Panc1 (cell line): ENCODE data around the gene EXOC6B. TPM values are rescaled to one million over a fixed set of nuclear protein-coding genes. Genes with fewer than 3 reads are reported as not detected.
"Not testable (repeated sequence)": the region's sequence is repeated elsewhere in the genome, so short reads cannot be mapped to it uniquely, and the experiment has no call there.

Experiments used
- ATAC-seq: fragments of 200-7000 bp; cut with Tn5 transposase; 2 replicates; pipeline ENCODE4 v1.9.1; 2020; ENCODE audit warnings: mild to moderate bottlenecking, moderate library complexity
- BruUV-seq: library from RNA; stranded (reverse); fragments of 400-500 nt; replicated peaks from 2 replicates; lab custom pipeline; 2021; lab: Mats Ljungman, UMichigan
- CTCF ChIA-PET: fragments of 300-600 bp; sonication (Branson Sonifier 250); formaldehyde crosslinking; loops from one replicate; lab custom pipeline; 2022; ENCODE audit warnings: antibody characterized with exemption; lab: Charles Lee
- POLR2A ChIA-PET: fragments of 300-600 bp; sonication (Branson Sonifier 250); formaldehyde crosslinking; loops from one replicate; lab custom pipeline; 2022; ENCODE audit warnings: antibody characterized with exemption; lab: Charles Lee
- DNase-seq: peaks from one replicate; pipeline ENCODE4 v3.0.0-alpha.2; 2010; ENCODE audit warnings: low read depth, low spot score
- H3K27ac ChIP-seq: 2 replicates; pipeline ENCODE4 v1.5.1; 2011; ENCODE audit warnings: mild to moderate bottlenecking, low read length, inconsistent platforms
- H3K27me3 ChIP-seq: fragments of 200-500 bp; sonication (Bioruptor generic); 2 replicates; pipeline ENCODE4 v1.6.0; 2014; ENCODE audit warnings: low read length, inconsistent platforms; ENCODE audit not compliant: control insufficient read depth, insufficient read depth
- H3K36me3 ChIP-seq: fragments of 200-500 bp; sonication (Bioruptor generic); 2 replicates; pipeline ENCODE4 v1.5.1; 2014; ENCODE audit warnings: inconsistent platforms, mild to moderate bottlenecking, low read length, moderate library complexity; ENCODE audit not compliant: control insufficient read depth, insufficient read depth
- H3K4me1 ChIP-seq: 2 replicates; pipeline ENCODE4 v1.5.1; 2011; ENCODE audit warnings: inconsistent platforms, mild to moderate bottlenecking, low read length, moderate library complexity; ENCODE audit not compliant: control insufficient read depth, insufficient read depth
- H3K4me3 ChIP-seq, 2 experiments: 2 replicates each; pipeline ENCODE4 v1.5.1; 2011 to 2012; ENCODE audit warnings: low read depth in 2 of 2, low read length in 2 of 2, mild to moderate bottlenecking in 2 of 2, inconsistent platforms in 1 of 2, moderate library complexity in 1 of 2
- H3K9me3 ChIP-seq: fragments of 200-500 bp; sonication (Bioruptor generic); 2 replicates; pipeline ENCODE4 v1.5.1; 2014; ENCODE audit warnings: low read depth, mild to moderate bottlenecking, inconsistent platforms, low read length, moderate library complexity; ENCODE audit not compliant: control insufficient read depth, insufficient read depth
- POLR2AphosphoS5 ChIP-seq: IDR thresholded peaks from 2 replicates; pipeline ENCODE4 v1.6.1; 2012; ENCODE audit warnings: mild to moderate bottlenecking, low read depth, low read length, moderate library complexity
- SIN3A ChIP-seq: IDR thresholded peaks from 2 replicates; pipeline ENCODE4 v1.6.1; 2012; ENCODE audit warnings: low read depth, mild to moderate bottlenecking, low read length, moderate library complexity, borderline replicate concordance; ENCODE audit not compliant: insufficient read depth
- TCF7L2 ChIP-seq: IDR thresholded peaks from 2 replicates; pipeline ENCODE4 v1.6.1; 2011; ENCODE audit warnings: mild to moderate bottlenecking, low read depth, low read length, inconsistent platforms
- in situ Hi-C: cut with HindIII; loops from 2 replicates; pipeline ENCODE4 v1.10.0; 2016; ENCODE audit warnings: low sequenced_read_pairs, low pct_unique_long_range_greater_than_20kb
- intact Hi-C: fragments of 100-400 bp; cut with micrococcal nuclease; formaldehyde crosslinking; loops from one replicate; pipeline ENCODE4 v1.10.0; 2022; ENCODE audit not compliant: unreplicated experiment
- total RNA-seq: library from RNA; stranded (reverse); gene quantifications from one replicate; pipeline ENCODE4 v1.2.1, GENCODE V29; 2021; ENCODE audit not compliant: unreplicated experiment
- TF ChIP-seq, protein P1 (sequence below): fragments of 450-650 bp; IDR thresholded peaks from 2 replicates; pipeline ENCODE4 v1.5.1; 2017; ENCODE audit warnings: mild to moderate bottlenecking
- TF ChIP-seq, protein P2 (sequence below), 2 experiments: IDR thresholded peaks; 2 replicates each; pipeline ENCODE4 v1.6.1; 2011 to 2012; ENCODE audit warnings: low read depth in 2 of 2, control low read depth in 1 of 2, low read length in 1 of 2, mild to moderate bottlenecking in 1 of 2, moderate library complexity in 1 of 2; ENCODE audit not compliant: insufficient read depth in 1 of 2

The EXOC6B gene
- total RNA-seq, 1 experiment from 2014 or later: 23.2 TPM

DNA sequence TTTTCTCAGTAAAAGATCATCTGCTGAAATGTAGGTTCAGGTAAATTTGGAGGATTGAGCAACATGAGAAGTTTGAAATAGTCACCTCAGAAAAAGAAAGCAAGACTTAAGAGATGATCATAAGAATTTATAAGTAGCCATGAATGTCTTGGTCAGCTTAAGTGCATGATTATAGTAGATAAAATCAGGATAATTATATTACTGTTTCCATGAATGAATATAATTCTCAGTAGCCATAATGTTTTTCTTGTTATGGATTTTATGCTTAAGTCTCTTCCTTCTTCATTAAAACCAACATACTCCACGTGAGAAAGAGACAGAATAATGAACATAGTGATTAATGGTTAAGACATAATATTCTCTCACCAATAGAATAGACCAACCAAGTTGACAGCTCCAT lies 223.7 kb downstream of the EXOC6B start:
- intact Hi-C loops: loop anchor here (10.0 kb wide), 1 partner anchor 263 kb away; no protein-coding TSS in a partner anchor
- no TSS peak for BruUV-seq

DNA sequence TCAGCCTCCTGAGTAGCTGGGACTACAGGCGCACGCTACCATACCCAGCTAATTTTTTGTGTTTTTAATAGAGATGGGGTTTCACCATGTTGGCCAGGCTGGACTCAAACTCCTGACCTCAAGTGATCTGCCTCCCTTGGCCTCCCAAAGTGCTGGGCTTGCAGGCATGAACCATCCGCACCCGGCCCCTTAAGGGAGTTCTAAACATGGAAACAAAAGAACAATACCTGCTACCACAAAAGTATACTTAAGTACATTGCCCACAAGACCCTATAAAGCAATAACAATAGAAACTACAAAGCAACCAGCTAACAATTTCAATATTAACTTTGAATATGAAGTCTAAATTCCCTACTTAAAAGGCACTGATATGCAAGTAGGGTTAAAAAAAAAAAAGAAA lies 242.0 kb downstream of the EXOC6B start:
- in situ Hi-C loops, H3K4me3 ChIP-seq, intact Hi-C loops, CTCF ChIA-PET, ATAC-seq, H3K27ac ChIP-seq, DNase-seq, H3K4me1 ChIP-seq, H3K36me3 ChIP-seq, BruUV-seq, H3K27me3 ChIP-seq, H3K9me3 ChIP-seq: not testable (repeated sequence)
- POLR2A ChIA-PET: interaction anchor here (0.7 kb wide), 1 partner anchor 121 kb away, joined by 4 read pairs; no protein-coding TSS in a partner anchor

More for the DNA sequence above, 223.7 kb downstream of the EXOC6B start:
- DNase-seq: no peak
- in situ Hi-C loops: no loop called here
- Histone ChIP-seq H3K4me1 (no peaks in the 10 kb centered on the region), H3K9me3 (no peaks in the 10 kb centered on the region), H3K27me3 (no peaks in the 10 kb centered on the region), H3K36me3 (no peaks in the 10 kb centered on the region), H3K27ac (no peak overlapping the region), H3K4me3 (no peak overlapping the region)
- ChIA-PET POLR2A (no interaction called here), CTCF (no interaction called here)
- ATAC-seq: no peak
- TF ChIP-seq, protein P1, sequence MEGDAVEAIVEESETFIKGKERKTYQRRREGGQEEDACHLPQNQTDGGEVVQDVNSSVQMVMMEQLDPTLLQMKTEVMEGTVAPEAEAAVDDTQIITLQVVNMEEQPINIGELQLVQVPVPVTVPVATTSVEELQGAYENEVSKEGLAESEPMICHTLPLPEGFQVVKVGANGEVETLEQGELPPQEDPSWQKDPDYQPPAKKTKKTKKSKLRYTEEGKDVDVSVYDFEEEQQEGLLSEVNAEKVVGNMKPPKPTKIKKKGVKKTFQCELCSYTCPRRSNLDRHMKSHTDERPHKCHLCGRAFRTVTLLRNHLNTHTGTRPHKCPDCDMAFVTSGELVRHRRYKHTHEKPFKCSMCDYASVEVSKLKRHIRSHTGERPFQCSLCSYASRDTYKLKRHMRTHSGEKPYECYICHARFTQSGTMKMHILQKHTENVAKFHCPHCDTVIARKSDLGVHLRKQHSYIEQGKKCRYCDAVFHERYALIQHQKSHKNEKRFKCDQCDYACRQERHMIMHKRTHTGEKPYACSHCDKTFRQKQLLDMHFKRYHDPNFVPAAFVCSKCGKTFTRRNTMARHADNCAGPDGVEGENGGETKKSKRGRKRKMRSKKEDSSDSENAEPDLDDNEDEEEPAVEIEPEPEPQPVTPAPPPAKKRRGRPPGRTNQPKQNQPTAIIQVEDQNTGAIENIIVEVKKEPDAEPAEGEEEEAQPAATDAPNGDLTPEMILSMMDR: no peak
- TF ChIP-seq, protein P2, sequence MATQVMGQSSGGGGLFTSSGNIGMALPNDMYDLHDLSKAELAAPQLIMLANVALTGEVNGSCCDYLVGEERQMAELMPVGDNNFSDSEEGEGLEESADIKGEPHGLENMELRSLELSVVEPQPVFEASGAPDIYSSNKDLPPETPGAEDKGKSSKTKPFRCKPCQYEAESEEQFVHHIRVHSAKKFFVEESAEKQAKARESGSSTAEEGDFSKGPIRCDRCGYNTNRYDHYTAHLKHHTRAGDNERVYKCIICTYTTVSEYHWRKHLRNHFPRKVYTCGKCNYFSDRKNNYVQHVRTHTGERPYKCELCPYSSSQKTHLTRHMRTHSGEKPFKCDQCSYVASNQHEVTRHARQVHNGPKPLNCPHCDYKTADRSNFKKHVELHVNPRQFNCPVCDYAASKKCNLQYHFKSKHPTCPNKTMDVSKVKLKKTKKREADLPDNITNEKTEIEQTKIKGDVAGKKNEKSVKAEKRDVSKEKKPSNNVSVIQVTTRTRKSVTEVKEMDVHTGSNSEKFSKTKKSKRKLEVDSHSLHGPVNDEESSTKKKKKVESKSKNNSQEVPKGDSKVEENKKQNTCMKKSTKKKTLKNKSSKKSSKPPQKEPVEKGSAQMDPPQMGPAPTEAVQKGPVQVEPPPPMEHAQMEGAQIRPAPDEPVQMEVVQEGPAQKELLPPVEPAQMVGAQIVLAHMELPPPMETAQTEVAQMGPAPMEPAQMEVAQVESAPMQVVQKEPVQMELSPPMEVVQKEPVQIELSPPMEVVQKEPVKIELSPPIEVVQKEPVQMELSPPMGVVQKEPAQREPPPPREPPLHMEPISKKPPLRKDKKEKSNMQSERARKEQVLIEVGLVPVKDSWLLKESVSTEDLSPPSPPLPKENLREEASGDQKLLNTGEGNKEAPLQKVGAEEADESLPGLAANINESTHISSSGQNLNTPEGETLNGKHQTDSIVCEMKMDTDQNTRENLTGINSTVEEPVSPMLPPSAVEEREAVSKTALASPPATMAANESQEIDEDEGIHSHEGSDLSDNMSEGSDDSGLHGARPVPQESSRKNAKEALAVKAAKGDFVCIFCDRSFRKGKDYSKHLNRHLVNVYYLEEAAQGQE (IDR thresholded peaks at IDR 0.05; ENCODE audit: insufficient read depth in 1 of 2, low read depth in 2 of 2, low read length in 1 of 2): no peak
- TF ChIP-seq TCF7L2: no peak
- TF ChIP-seq SIN3A: no peak
- TF ChIP-seq POLR2AphosphoS5: no peak

DNA sequence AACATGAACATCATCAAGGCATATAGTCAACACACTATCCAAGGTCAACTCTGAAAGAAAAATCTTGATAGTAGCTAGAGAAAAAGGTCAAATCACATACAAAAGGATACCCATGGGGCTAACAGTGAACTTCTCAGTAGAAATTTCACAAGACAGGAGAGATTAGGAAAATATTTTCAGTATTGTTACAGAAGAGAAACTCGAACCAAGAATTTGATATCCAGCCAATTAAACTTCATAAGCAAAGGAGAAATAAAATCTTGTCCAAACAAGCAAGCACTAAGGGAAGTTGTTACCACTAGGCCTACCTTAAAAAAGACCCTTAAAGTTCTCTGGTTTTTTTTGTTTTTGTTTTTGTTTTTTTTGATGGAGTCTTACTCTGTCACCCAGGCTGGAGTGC lies 242.5 kb downstream of the EXOC6B start:
- H3K27ac ChIP-seq: no peak overlapping the region
- intact Hi-C loops (no loop called here), in situ Hi-C loops (no loop called here)
- no peaks in the 10 kb centered on the region for H3K36me3 ChIP-seq
- no peak overlapping the region for H3K4me3 ChIP-seq
- no peak for TF ChIP-seq TCF7L2
- no peak for TF ChIP-seq POLR2AphosphoS5
- TF ChIP-seq, protein P1: no peak
- ChIA-PET CTCF (no interaction called here), POLR2A (interaction anchor here (0.7 kb wide), 1 partner anchor 122 kb away, joined by 4 read pairs; no protein-coding TSS in a partner anchor)
- DNase-seq (no peak), ATAC-seq (no peak)
- no peaks in the 10 kb centered on the region for H3K27me3 ChIP-seq
- BruUV-seq: no TSS peak
- no peaks in the 10 kb centered on the region for H3K9me3 ChIP-seq
- no peaks in the 10 kb centered on the region for H3K4me1 ChIP-seq
